NB4 (cell line): ENCODE data around the gene OR10H4.
"Not testable (repeated sequence)": the region's sequence is repeated elsewhere in the genome, so short reads cannot be mapped to it uniquely, and the experiment has no call there.

ENCODE experiments used
- CTCF ChIP-seq: IDR thresholded peaks from one replicate; pipeline ENCODE4 v1.5.1; 2012; ENCODE audit warnings: low read depth, low read length
- MYC ChIP-seq: IDR thresholded peaks from 2 replicates; pipeline ENCODE4 v1.6.1; 2011; ENCODE audit warnings: low read depth, low read length

GRCh38 chr19:15900032-15900431, 48.8 kb upstream of the OR10H4 start:
- not testable (repeated sequence) for TF ChIP-seq MYC, CTCF
